Medulla oblongata (tissue), 1 donor: ENCODE measurements around the gene SCYGR5.
"Not testable (repeated sequence)": the region's sequence is repeated elsewhere in the genome, so short reads cannot be mapped to it uniquely, and the experiment has no call there.

Experiments used
- DNase-seq: peaks from one replicate; pipeline ENCODE4 v3.0.0-alpha.2; 2015; ENCODE audit errors: extremely low spot score

The SCYGR5 gene

DNA sequence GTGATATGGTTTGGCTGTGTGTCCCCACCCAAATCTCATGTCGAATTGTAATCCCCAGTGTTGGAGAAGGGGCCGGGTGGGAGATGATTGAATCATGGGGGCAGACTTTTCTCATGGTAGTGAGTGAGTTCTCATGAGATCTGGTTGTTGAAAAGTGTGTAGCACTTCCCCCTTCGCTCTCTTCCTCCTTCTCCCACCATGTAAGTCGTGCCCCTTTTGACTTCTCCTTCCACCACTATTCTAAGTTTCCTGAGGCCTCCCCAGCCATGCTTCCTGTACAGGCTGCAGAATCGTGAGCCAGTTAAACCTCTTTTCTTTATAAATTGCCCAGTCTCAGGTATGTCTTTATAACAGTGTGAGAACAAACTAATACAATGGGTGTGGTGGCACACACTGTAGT lies 7.0 kb downstream of the SCYGR5 start:
- not testable (repeated sequence) for DNase-seq

DNA sequence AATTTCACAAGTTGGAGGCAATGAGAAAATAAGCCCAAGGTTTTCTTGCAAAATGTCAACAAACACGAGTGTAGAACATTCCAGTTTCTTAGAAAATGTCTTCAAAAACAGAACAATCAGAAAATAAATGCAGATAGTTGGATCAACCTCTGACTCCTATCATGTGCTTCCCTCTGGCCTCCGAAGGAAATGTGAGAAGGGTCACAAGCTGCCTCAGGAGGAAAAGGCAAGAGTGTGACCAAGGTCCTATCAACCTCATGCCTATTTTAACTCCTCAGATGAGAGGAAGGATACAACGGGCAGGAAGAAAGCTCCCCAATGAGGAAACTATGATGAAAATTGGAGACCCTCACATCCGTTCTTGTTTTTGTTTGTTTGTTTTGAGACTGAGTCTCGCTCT lies 7.9 kb downstream of the SCYGR5 start:
- DNase-seq = no peak

DNA sequence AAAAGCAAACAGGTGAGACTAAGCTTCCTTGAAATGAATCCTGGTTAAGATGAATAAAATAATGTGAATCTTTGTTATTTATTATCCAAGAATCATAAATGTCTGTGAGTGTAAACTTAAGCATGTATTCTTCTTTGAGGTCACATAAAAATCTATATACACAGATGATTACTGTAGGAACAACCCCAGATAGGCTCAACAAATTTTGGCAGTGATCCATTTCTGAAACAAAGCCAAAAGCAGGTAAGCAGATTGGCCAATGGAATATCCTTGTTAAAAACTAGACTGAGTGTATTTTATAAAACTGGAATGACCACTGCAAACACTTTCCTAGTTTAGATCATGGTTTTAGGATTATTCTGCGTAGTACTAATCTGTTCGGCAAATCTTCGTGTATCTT lies 11.3 kb downstream of the SCYGR5 start:
- DNase-seq = no peak

DNA sequence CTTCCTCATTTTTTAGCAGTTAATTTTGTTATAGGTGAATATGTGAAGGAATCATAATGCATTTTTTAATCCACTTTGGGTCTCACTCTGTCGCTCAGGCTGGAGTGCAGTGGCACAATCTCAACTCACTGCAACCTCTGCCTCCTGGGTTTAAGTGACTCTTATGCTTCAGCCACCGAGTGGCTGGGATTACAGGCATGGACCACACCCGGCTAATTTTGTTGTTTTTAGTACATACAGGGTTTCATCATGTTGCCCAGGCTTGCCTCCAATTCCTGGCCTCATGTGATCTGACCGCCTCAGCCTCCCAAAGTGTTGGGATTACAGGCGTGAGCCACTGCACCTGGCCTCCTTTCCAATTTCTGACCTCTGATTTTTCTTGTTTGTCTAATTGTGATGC lies 17.7 kb downstream of the SCYGR5 start:
- no peak for DNase-seq

DNA sequence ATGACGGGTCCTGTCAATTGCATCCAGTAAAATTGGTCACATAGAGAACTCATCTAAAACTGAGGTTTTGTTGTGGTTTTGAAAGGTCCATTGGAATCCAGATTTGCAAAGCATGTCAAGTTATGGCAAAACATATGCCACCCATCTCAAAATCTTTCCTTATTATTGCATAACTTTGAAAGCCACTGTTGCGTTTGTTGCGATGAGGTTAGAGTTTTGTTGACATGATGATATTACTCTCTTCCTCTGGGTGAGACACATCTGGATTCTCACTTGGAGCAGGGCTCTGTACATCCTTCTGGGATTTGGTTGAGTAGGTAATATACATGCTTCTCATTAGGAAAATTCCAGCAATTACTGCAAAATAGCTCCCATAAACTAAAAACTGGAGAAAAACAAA lies 20.6 kb downstream of the SCYGR5 start:
- DNase-seq = no peak

DNA sequence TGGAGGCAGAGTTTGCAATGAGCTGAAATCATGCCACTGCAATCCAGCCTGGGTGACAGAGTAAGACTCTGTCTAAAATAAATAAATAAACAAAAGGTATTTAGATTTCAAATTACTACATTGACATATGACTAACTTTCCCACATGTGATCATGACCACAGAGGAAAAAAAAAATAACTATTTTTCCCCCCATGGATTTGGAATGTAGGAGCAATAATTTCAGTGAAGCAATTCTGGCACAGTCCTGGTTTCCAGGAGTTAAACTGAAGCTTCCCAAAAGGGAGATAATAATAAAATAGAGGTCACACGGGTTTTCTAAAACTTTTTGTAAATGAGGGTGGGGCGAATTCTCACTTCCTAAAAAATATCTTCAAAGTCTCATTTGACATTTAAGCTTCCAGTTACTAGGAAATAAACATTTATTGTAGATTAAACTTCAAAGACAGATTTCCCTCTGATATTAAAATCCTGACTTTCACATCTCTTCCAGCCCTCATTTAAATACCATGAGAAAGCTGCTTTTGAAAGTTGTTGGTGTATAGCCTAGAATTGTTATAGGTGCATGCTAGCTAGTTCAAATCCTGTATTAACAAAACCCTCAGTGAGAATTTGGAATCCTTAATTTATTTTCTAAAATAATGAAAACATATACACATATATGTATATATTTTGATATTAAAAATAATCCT lies 30.5 kb downstream of the SCYGR5 start:
- no peak for DNase-seq

DNA sequence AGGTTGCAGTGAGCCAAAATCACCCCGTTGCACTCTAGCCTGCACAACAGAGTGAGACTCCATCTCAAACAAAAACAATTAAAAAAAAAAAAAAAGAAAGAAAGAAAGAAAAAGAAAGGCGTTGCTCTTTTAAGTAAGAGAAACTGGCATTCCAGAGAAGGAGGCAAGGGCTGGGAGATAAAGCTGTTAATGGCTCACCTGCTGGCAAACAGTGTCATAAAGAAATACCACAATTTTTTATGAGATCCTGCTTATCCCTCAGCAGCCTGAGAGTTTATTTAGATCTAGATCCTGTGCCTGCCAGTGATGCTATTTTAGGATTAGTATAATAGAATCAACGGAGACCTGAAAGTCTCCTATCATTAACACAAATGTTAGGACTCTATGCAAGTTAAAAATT lies 35.0 kb downstream of the SCYGR5 start:
- no peak for DNase-seq

DNA sequence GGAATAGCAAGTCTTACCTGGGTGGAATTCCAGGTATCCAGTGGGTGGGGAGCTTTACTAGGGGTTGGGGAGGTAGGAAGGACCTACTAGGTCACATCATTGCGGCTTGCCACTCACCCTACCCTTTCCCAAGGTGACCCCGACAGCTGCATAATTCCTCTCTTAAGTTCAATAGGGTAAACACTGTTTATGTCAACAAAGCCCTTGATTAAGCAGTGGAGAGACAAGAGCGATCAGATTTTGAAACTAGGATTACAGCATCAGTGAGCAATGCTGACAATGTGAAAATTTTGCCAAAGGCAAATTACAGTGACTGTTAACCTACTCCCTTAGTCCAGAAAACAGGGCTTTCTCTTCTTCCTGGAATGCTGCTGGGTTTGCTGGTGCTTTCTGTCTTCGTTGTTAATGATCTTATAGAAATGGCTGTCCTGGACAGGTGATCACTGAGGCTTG lies 36.7 kb downstream of the SCYGR5 start:
- DNase-seq = no peak

DNA sequence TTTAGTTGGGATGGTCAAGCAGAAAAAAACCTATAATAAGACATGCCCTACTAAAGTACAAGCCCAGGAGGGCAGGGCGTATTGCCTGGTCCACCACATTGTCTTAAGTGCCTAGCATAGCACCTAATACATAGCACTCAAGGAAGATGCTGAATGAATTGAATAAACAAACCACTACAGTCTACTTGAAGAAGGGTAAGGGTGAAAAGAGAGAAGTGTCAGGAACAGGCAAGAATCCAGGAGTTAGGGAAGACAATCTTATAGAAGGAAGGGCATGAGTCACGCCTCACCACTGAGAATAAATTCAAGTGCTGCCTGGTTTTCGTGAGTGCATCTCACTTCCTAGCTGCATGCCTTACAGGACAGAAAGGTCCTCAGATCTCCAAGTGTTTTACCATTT lies 37.4 kb downstream of the SCYGR5 start:
- DNase-seq = no peak

DNA sequence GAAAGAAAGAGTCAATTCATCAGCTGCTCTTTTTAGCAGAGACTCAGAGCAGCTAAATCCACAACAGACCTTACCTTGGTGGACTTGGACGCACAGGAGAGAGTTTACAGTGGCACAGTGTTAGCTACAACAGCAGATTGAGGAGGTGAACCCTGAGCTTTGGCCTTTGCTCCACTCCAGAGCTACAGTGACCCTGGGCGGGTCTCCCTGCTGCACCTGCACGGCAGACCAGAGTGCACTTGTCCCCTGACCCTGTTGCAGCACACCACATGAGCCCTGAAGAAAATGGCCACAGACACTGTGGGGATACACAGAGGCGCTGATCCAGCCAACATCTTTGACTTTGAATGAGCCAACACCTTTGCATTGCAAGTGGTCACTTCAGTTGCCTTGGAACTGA lies 40.3 kb downstream of the SCYGR5 start:
- no peak for DNase-seq

DNA sequence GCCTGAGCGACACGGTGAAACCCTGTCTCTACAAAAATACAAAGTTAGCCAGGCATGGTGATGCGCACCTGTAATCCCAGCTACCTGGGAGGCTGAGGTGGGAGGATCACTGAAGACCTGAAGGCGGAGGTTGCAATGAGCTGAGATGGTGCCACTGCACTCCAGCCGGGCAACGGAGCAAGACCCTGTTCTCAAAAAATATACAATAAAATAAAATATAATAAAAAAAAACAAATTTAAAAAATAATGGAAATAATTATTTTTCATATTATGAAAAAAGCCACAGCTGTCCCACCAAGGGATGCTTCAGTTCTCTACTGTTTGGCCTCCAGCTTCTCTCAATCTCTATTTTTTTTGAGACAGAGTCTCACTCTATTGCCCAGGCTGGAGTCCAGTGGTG lies 40.8 kb downstream of the SCYGR5 start:
- no peak for DNase-seq

DNA sequence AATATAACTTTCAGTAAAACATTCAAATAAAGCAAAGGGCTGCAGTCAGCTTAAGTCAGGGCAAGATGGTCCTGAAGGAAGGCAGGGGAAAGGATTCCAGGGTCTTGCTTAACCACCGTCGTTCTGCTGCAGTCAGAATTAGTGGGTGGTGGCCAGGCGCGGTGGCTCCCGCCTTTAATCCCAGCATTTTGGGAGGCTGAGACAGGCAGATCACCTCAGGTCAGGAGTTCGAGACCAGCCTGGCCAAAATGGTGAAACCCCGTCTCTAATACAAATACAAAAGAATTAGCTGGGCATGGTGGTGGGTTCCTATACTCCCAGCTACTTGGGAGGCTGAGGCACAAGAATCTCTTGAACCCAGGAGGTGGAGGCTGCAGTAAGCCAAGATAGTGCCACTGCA lies 44.4 kb downstream of the SCYGR5 start:
- DNase-seq = no peak

DNA sequence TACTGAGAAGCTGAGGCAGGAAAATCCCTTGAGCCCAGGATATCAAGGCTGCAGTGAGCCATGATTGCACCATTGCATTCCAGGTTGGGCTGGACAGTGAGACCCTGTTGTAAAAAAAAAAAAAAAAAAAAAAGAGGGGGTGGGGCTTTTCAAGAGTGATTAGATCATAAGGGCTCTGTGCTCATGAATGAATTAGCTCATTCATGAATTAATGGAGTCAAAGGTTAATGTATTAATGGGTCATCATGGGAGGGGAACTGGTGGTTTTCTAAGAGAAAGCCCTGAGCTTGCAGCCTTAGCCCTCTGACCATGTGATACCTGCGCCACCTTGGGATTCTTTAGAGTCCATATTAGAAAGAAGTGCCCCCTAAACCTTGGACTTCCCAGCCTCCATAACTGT lies 46.7 kb downstream of the SCYGR5 start:
- DNase-seq = no peak

DNA sequence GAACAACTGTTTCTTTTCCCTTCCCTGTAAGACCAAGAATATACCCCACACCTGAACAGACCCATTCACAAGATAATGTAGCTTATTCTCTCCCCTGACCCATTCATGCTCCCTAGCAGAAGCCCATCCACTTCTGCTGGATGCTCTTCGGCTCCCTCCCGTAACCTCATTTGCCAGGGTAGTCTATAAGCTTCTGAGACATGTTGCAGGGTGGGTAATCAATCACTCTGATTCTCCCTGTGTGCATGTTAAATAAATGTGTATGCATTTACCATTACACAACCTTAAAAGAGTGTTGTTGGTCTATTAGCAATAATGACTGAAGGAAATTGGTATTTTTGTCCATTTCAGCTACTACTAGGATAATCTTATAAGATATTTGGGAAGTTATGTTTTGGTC lies 49.9 kb downstream of the SCYGR5 start:
- no peak for DNase-seq
